Measurements from ENCODE around the gene FN1.
"Not testable (repeated sequence)": the region's sequence is repeated elsewhere in the genome, so short reads cannot be mapped to it uniquely, and the experiment has no call there.

Gene FN1

GRCh38 chr2:215370112-215370965 lies 65.5 kb downstream of the FN1 start:
- in situ Hi-C loops (cut with MboI; ENCODE audit: low sequenced_read_pairs) = no loop called here

GRCh38 chr2:215369181-215369760 lies 66.6 kb downstream of the FN1 start:
- in situ Hi-C loops (cut with MboI; ENCODE audit: low sequenced_read_pairs) = no loop called here

- in situ Hi-C loops (cut with MboI; ENCODE audit: low sequenced_read_pairs) = no loop called here
These were observed 67.4 kb downstream of the FN1 start for GRCh38 chr2:215368493-215368809.

DNA sequence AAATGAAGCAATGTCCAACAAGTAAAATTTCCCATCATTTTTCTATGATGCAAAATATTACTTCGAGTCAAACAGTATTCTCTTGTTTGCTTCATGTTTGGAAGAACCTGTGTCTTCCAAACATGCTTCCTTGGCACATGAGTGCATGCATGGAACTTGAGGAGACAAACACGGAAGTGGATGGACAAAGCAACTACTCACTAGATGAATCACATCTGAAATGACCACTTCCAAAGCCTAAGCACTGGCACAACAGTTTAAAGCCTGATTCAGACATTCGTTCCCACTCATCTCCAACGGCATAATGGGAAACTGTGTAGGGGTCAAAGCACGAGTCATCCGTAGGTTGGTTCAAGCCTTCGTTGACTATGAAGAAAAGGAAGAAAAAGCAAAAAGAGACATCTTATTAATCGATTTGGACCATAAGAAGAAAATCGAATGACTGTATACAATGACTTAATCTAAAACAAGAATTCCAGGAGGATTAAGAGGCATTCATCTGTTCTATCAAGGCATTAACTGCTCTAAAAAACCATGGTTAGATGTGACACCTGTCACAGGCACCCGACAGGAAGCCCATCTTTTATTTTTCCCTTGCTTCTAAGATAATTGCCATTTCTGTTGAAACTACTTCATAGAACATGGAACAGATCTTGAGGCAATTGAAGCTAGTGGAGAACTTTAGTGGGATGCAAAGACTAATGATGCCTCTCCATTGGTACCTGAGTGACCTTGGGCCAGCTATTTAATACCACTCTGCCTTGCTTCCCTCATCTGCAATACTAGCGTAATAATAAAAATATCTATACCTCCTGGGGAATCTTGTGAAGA lies 68.0 kb downstream of the FN1 start:
- in situ Hi-C loops (cut with MboI; ENCODE audit: low sequenced_read_pairs) = no loop called here

GRCh38 chr2:215366440-215367032 lies 69.3 kb downstream of the FN1 start:
- in situ Hi-C loops (cut with MboI; ENCODE audit: low sequenced_read_pairs) = no loop called here

GRCh38 chr2:215365184-215365658 lies 70.6 kb downstream of the FN1 start:
- in situ Hi-C loops (cut with MboI; ENCODE audit: low sequenced_read_pairs) = no loop called here

- in situ Hi-C loops (cut with MboI; ENCODE audit: low sequenced_read_pairs) = no loop called here
These were observed 71.4 kb downstream of the FN1 start for GRCh38 chr2:215364157-215365155.

- in situ Hi-C loops (cut with MboI; ENCODE audit: low sequenced_read_pairs) = no loop called here
These were observed 72.3 kb downstream of the FN1 start for GRCh38 chr2:215363461-215364156.

- in situ Hi-C loops (cut with MboI; ENCODE audit: low sequenced_read_pairs) = no loop called here
These were observed 72.8 kb downstream of the FN1 start for GRCh38 chr2:215363039-215363438.

DNA sequence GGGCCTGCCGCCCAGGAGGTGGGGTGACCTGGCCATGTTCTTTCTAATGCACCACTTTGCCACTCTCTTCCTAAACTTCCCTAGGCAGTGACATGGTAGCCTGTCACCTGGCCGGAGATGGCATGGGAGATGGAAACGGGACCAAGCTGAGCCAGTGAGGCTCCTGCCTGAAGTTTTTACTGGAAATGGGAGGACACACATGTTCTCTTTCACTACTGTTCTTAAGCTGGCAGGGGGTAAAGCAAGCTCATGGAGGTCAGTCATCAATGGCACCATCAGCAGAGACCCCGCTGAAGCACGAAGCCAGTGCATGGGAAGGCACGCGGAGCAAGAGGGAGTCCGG lies 73.3 kb downstream of the FN1 start:
- in situ Hi-C loops (cut with MboI; ENCODE audit: low sequenced_read_pairs) = no loop called here

- in situ Hi-C loops (cut with MboI; ENCODE audit: low sequenced_read_pairs) = no loop called here
These were observed 73.8 kb downstream of the FN1 start for GRCh38 chr2:215361876-215362561.

- in situ Hi-C loops (cut with MboI; ENCODE audit: low sequenced_read_pairs) = no loop called here
These were observed 74.5 kb downstream of the FN1 start for GRCh38 chr2:215361211-215361875.

GRCh38 chr2:215360596-215360995 lies 75.3 kb downstream of the FN1 start:
- in situ Hi-C loops (cut with MboI; ENCODE audit: low sequenced_read_pairs) = no loop called here

GRCh38 chr2:215360059-215360458 lies 75.8 kb downstream of the FN1 start:
- in situ Hi-C loops (cut with MboI; ENCODE audit: low sequenced_read_pairs) = not testable (repeated sequence)

DNA sequence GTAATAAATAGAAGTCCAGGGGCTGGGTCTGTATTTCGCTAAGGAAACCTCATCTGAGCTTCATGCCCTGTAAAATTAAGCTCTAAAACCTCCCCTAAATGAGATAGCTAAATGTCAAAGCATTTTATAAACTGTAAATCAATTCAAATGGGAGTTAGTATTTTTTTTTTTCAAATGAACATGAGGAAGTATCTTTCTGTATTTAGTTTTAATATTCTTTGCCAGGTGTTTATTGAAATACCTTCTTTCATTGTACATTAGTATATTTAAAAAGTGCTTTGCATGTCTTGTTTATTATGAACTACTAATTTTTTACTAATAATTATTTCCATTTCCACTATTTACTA lies 76.3 kb downstream of the FN1 start:
- in situ Hi-C loops (cut with MboI; ENCODE audit: low sequenced_read_pairs) = no loop called here

DNA sequence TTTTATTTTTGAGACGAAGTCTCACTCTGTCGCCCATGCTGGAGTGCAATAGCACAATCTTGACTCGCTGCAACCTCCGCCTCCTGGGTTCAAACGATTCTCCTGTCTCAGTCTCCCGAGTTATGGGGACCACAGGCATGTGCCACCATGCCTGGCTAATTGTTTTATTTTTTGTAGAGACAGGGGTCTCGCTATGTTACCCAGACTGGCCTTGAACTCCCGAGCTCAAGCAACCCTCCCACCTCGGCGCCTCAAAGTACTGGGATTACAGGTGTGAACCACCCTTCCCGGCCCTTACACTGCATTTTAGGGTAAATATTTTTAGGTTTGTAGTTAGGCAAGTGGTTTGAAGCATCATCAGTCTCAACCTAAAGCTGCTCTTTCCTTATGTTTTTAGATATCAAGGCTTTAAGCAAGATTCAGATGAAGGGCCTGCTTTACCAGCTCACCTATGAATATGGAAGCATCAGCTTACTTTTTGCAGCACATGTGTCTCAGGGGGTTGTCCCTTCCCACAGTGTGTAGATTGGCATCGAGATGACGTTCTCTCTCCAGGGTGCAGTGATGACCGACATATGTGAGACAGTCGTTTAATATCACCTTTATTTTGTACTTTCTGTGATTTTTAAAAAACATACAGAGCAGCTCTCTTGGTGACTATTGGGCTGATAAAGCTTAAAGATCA lies 76.8 kb downstream of the FN1 start:
- in situ Hi-C loops (cut with MboI; ENCODE audit: low sequenced_read_pairs) = no loop called here

GRCh38 chr2:215358312-215358845 lies 77.5 kb downstream of the FN1 start:
- in situ Hi-C loops (cut with MboI; ENCODE audit: low sequenced_read_pairs) = no loop called here

DNA sequence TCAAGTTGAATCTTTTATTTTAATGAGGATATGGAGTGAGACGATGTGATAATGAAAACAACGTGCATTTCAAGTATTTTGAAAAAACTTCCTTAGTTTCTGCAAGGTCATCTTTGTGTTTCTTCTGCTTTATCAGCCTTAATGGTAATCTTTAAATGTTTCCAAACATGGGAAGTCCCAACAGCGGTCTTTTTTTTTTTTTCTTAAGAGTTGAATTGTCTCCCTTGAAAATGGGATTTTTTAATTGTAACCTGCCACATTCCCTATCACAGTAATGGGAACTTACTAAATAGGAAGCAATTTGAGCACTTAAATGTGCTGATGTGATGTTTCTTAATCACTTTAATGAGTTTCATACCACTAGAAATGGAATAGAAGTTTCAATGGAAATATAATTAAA lies 78.2 kb downstream of the FN1 start:
- in situ Hi-C loops (cut with MboI; ENCODE audit: low sequenced_read_pairs) = no loop called here
